Subcutaneous abdominal adipose tissue (tissue), 5 donors: ENCODE data around the gene GPR3.
A peak's percentile ranks its signal among the peaks of the same experiment; 100 is the strongest.

Source experiments
- H3K27ac ChIP-seq: one replicate; pipeline ENCODE4 v1.7.0; 2013; ENCODE audit warnings: low read depth, mild to moderate bottlenecking, inconsistent platforms, low read length, moderate library complexity
- H3K27me3 ChIP-seq, 5 donors: one replicate each; pipeline ENCODE4 v1.7.0; 2013; ENCODE audit warnings: low read length in 5 of 5, inconsistent platforms in 1 of 5; ENCODE audit not compliant: control insufficient read depth in 5 of 5, insufficient read depth in 4 of 5
- H3K36me3 ChIP-seq, 5 donors: one replicate each; pipeline ENCODE4 v1.7.0; 2013; ENCODE audit warnings: low read length in 5 of 5; ENCODE audit not compliant: control insufficient read depth in 5 of 5, insufficient read depth in 5 of 5
- H3K4me1 ChIP-seq, 5 donors: one replicate each; pipeline ENCODE4 v1.7.0; 2013; ENCODE audit warnings: low read length in 5 of 5, mild to moderate bottlenecking in 3 of 5, moderate library complexity in 1 of 5; ENCODE audit not compliant: control insufficient read depth in 5 of 5, insufficient read depth in 5 of 5
- H3K4me3 ChIP-seq, 5 donors: one replicate each; pipeline ENCODE4 v1.7.0; 2013; ENCODE audit warnings: low read length in 5 of 5, low read depth in 1 of 5
- H3K9ac ChIP-seq, 5 donors: one replicate each; pipeline ENCODE4 v1.7.0; 2013; ENCODE audit warnings: low read length in 5 of 5, mild to moderate bottlenecking in 4 of 5, moderate library complexity in 3 of 5
- H3K9me3 ChIP-seq, 5 donors: one replicate each; pipeline ENCODE4 v1.7.0; 2013; ENCODE audit warnings: low read length in 5 of 5; ENCODE audit not compliant: control insufficient read depth in 5 of 5
- donor health status: healthy.
- donor health status: healthy.
- donor health status: healthy.
- donor health status: healthy.
- donor health status: healthy.

Gene GPR3

GRCh38 chr1:27408151-27408550 lies 15.7 kb downstream of the GPR3 start:
- Histone ChIP-seq H3K4me3 (no peak overlapping the region), H3K9me3 (no peaks in the 10 kb centered on the region), H3K4me1 (peaks cover 13 to 49% (median 44%) of the 10 kb centered on the region in 5 donors), H3K36me3 (peaks cover 10 to 67% (median 62%) of the 10 kb centered on the region in 5 donors), H3K9ac (no peak overlapping the region), H3K27ac (no peak overlapping the region), H3K27me3 (no peaks in the 10 kb centered on the region)

GRCh38 chr1:27409669-27410068 lies 17.2 kb downstream of the GPR3 start:
- Histone ChIP-seq H3K4me1 (peaks cover 14 to 49% (median 43%) of the 10 kb centered on the region in 5 donors), H3K27ac (no peak overlapping the region), H3K36me3 (peaks cover 20 to 83% (median 77%) of the 10 kb centered on the region in 5 donors)

GRCh38 chr1:27410709-27411108 lies 18.3 kb downstream of the GPR3 start:
- H3K27me3 ChIP-seq = no peaks in the 10 kb centered on the region
- peaks cover 8 to 49% (median 43%) of the 10 kb centered on the region in 5 donors for H3K4me1 ChIP-seq
- H3K4me3 ChIP-seq = no peak overlapping the region
- H3K36me3 ChIP-seq = peaks cover 22 to 93% (median 87%) of the 10 kb centered on the region in 5 donors
- H3K9ac ChIP-seq = no peak overlapping the region
- H3K9me3 ChIP-seq = no peaks in the 10 kb centered on the region
- H3K27ac ChIP-seq = no peak overlapping the region

More at GRCh38 chr1:27409669-27410068, 17.2 kb downstream of the GPR3 start:
- no peaks in the 10 kb centered on the region for H3K27me3 ChIP-seq
- H3K9ac ChIP-seq = no peak overlapping the region
- no peak overlapping the region for H3K4me3 ChIP-seq
- H3K9me3 ChIP-seq = no peaks in the 10 kb centered on the region

- no peak overlapping the region for H3K4me3 ChIP-seq
- no peaks in the 10 kb centered on the region for H3K9me3 ChIP-seq
- no peaks in the 10 kb centered on the region for H3K27me3 ChIP-seq
- peaks cover 30 to 98% (median 90%) of the 10 kb centered on the region in 5 donors for H3K36me3 ChIP-seq
- peak overlapping the region; percentile 15 for H3K27ac ChIP-seq
- no peak overlapping the region for H3K9ac ChIP-seq
- H3K4me1 ChIP-seq = peaks cover 4 to 53% (median 46%) of the 10 kb centered on the region in 5 donors
Observed at GRCh38 chr1:27412502-27412901, 20.1 kb downstream of the GPR3 start.

GRCh38 chr1:27413004-27413403 lies 20.6 kb downstream of the GPR3 start:
- peaks cover 33 to 96% (median 89%) of the 10 kb centered on the region in 5 donors for H3K36me3 ChIP-seq
- H3K4me3 ChIP-seq = no peak overlapping the region
- peak overlapping the region; percentile 64 for H3K27ac ChIP-seq
- H3K4me1 ChIP-seq = peaks cover 4 to 58% (median 51%) of the 10 kb centered on the region in 5 donors
- H3K9ac ChIP-seq = no peak overlapping the region
- H3K9me3 ChIP-seq = no peaks in the 10 kb centered on the region
- no peaks in the 10 kb centered on the region for H3K27me3 ChIP-seq

- Histone ChIP-seq H3K36me3 (peaks cover 35 to 91% (median 85%) of the 10 kb centered on the region in 5 donors), H3K27me3 (no peaks in the 10 kb centered on the region), H3K27ac (peak overlapping the region; percentile 64), H3K4me3 (no peak overlapping the region), H3K9me3 (no peaks in the 10 kb centered on the region), H3K4me1 (peaks cover 8 to 69% (median 62%) of the 10 kb centered on the region in 5 donors), H3K9ac (peak overlapping the region in 1 of 5 donors; percentile 40)
Observed at GRCh38 chr1:27414091-27414490, 21.7 kb downstream of the GPR3 start.

GRCh38 chr1:27416387-27417111 lies 24.1 kb downstream of the GPR3 start:
- peak overlapping the region in 2 of 5 donors; percentile 10 to 62 for H3K9ac ChIP-seq

GRCh38 chr1:27417713-27418112 lies 25.3 kb downstream of the GPR3 start:
- Histone ChIP-seq H3K9ac (peak overlapping the region in 2 of 5 donors; percentile 62), H3K4me3 (no peak overlapping the region), H3K27me3 (no peaks in the 10 kb centered on the region), H3K9me3 (no peaks in the 10 kb centered on the region), H3K36me3 (peaks cover 25 to 59% (median 50%) of the 10 kb centered on the region in 5 donors), H3K4me1 (peaks cover 8 to 71% (median 67%) of the 10 kb centered on the region in 5 donors), H3K27ac (peak overlapping the region; percentile 79)

More at GRCh38 chr1:27416387-27417111, 24.1 kb downstream of the GPR3 start:
- Histone ChIP-seq H3K4me3 (no peak overlapping the region), H3K27ac (peak overlapping the region; percentile 79), H3K9me3 (no peaks in the 10 kb centered on the region), H3K36me3 (peaks cover 25 to 69% (median 61%) of the 10 kb centered on the region in 5 donors), H3K4me1 (peaks cover 8 to 74% (median 65%) of the 10 kb centered on the region in 5 donors), H3K27me3 (no peaks in the 10 kb centered on the region)

GRCh38 chr1:27418326-27419185 lies 26.1 kb downstream of the GPR3 start:
- H3K27me3 ChIP-seq = no peaks in the 10 kb centered on the region
- H3K9ac ChIP-seq = peak overlapping the region in 4 of 5 donors; percentile 31 to 62 (median 52)
- no peak overlapping the region for H3K4me3 ChIP-seq
- H3K36me3 ChIP-seq = peaks cover 24 to 50% (median 42%) of the 10 kb centered on the region in 5 donors
- H3K27ac ChIP-seq = peak overlapping the region; percentile 79
- peaks cover 8 to 69% (median 62%) of the 10 kb centered on the region in 5 donors for H3K4me1 ChIP-seq
- H3K9me3 ChIP-seq = no peaks in the 10 kb centered on the region
